NCI-H748 (cell line): ENCODE data around the gene CCIN.

Source experiments
- DNase-seq: peaks from one replicate; lab custom pipeline; 2025; ENCODE audit not compliant: unreplicated experiment; lab: John Stamatoyannopoulos, UW

Gene CCIN

GRCh38 chr9:36140086-36141084, 28.8 kb upstream of the CCIN start:
- DNase-seq: no peak

GRCh38 chr9:36141288-36141687, 27.9 kb upstream of the CCIN start:
- DNase-seq: no peak

DNA sequence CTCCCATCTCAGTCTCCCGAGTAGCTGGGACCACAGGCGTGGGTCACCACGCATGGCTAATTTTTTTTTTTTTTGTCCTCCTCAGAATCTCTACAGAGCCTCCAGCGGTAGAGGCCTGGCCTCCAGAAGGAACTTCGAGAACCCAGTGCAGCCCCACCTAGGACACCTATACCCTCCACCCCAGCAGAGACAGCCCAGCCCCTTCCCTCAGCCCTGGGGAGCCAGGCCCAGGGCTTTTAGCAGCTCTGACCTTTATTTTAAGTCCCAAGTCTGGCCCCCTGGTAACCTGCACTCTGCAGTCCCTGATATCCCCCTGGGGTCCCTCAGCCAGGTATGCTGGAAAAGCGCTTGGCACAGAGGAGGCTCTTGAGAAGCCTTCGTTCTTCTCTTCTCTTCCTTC, 27.4 kb upstream of the CCIN start:
- DNase-seq: no peak

DNA sequence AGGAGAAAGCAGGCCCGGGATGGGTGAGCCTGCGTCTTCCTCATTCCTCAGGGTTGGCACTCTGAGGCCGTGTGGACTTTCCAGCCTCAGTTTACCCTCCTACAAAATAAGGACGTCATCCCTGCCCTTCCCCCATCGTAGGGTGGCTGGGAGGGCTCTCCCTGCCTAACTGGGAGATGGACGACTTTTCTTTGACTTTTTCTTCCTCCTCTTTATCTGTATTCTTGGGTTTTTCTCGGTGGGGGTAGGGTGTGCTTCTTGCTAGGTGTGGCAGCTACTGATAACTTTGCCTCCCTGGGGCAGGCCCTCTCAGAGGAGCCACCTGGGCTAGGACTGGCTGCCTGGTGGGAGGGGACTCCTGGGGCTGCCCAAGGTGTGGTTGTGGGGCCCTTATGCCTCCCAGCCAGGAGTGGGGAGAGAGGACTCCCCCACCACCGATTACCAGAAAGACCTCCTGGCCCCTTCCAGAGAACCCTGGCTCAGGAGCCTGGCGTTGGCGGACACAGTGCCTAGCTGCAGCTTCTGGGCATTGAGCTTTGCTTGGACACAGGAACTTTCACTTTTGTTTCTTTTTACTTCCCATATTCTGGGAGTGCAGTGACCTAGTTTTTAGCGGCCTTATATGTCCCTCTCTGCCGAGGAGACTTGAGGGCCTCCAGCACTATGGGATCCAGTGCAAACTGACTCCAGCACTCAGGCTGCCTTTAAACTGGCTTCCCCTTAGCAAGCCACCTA, 26.5 kb upstream of the CCIN start:
- no peak for DNase-seq

DNA sequence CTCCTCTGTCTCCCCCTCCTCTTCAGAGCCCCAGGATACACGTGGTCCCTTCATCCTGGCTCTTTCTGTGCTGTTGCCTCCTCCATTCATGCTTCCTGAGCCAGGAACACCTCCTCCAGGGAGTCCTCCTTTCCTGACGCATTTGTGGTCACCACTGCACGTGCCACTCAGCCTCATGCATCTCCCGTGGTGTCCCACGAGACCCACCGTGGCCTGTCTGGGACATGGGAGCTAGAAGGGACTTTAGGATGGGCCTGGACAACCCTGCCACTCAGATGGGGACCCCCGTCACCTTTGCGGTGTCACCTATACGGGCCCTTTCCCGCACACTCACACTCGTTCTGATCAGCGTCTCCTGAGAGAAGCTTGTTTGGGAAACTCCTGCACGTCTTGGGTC, 25.9 kb upstream of the CCIN start:
- no peak for DNase-seq

GRCh38 chr9:36144309-36145232, 24.6 kb upstream of the CCIN start:
- DNase-seq: no peak

DNA sequence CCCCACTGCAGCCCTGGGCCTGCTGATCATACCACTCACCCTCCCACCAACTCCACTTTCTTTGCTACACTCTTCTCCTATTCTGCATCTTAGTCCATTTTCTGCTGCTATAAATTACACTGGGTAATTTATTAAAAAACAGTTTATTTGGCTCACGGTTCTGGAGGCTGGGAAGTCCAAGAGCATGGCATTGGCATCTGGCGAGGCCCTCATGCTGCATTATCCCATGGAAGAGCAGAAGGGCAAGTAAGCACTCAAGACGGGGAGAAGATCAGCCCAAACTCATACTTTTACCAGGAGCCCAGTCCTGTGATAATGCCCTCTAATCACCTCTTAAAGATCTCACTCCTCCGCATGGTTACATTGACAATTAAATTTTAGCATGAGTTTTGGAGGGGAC, 23.2 kb upstream of the CCIN start:
- no peak for DNase-seq

- no peak for DNase-seq
Observed at GRCh38 chr9:36146651-36147050, 22.5 kb upstream of the CCIN start.

DNA sequence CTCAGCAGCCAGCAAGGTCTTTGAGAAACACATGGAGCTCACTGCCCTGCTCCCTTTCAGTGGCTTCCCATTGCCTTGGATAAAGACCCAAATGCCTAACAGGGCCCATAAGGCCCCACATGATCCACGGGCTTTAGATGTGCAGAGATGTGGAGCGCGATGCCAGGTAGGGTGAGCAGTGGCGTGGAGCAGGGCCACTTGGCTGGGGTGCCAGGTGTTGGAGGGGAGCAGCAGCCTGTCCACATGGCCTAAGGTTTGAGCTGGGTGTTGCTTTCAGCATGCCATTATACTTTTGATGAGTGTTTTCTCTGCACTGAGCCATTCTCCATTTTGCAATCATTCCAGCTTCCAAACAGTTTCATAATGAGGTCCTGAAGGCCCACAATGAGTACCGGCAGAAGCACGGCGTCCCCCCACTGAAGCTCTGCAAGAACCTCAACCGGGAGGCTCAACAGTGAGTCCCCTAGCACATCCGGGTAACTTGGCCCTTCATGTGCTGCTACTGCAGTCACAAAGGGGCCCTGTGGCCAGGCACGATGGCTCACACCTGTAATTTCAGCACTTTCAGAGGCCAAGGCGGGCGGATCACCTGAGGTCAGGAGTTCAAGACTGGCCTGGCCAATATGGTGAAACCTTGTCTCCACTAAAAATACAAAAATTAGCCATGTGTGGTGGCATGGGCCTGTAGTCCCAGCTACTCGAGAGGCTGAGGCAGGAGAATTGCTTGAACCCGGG, 21.6 kb upstream of the CCIN start:
- no peak for DNase-seq

GRCh38 chr9:36148311-36149051, 20.7 kb upstream of the CCIN start:
- no peak for DNase-seq

DNA sequence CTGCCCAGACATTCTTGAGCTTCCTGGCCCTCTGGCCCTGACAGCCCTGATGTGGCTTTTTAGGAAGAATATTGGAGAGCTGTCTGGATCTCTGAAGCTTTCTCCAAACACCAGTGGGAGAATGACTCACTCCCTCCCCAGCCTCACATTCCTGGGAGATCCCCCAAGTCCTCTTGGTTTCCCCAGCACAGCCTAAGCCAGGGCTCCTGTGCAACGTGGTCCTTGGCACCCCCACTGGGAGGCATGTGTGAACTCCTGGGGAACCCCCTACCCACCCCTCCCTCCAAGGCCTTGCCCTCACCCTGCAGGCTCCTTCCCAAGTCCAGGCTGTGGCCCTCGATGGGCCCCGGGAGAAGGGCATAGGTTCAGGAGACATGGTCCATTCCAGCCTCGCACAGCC, 20.0 kb upstream of the CCIN start:
- no peak for DNase-seq

- no peak for DNase-seq
Observed at GRCh38 chr9:36150574-36151315, 18.4 kb upstream of the CCIN start.

DNA sequence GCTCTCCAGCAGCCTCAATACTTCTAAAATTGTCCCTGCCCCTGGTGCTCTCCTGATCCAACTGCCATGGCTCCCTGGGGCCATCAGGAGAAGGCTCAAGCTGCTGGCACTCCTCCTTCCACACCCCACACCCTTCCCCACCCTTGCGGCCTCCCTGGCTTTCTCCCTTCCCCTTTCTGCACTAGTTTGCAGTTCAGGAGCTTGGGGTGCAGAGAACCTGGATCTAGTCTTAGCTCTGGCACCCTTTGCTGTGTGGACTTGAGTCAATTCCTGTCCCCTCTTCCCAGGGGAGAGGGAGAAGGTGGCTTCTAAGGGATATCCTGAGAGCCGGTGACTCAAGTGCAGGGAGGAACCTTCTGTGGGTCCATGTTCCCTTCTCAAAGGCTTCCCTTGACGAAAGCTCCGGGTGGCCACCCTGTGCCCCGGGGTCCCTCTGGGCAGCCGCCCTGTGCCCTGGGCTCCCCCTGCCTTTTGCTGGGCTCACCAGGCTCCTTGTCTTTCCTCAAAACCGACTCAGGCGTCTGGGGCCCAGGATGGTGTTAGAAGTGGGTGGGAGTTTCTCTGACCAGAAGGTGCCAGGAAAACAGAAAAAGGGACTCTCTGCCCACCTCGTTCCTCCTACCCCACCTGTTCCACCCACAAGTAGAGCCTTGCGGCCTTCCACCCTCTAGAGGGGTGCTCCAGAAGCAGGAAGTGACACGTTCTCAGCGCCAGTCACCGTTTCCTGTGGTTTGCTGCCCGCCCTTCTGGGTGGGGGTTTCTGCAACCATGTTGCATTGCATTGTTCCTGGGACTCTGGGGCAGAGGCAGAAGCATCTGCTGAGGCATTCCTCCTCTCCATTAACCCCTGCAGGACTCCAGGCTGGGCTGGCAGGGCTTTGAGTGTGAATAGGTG, 17.6 kb upstream of the CCIN start:
- no peak for DNase-seq

GRCh38 chr9:36152741-36153438, 16.3 kb upstream of the CCIN start:
- no peak for DNase-seq

DNA sequence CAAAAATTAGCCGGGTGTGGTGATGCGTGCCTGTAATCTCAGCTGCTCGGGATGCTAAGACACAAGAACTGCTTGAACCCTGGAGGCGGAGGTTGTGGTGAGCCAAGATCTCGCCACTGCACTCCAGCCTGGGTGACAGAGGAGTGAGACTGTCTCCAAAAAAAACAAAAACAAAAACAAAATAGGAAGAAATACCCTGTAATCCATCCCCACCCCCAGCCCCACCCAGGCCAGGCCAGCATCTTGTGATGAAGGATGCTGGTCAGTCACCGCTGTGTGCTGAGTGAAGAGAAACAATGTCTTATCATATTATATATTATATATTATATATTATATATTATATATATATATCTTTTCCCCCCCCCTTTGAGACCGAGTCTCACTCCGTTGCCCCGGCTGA, 15.4 kb upstream of the CCIN start:
- no peak for DNase-seq

- DNase-seq: peak; percentile 35
Observed at GRCh38 chr9:36154331-36154952, 14.7 kb upstream of the CCIN start.

GRCh38 chr9:36156116-36156515, 13.1 kb upstream of the CCIN start:
- DNase-seq: no peak
